Middle frontal gyrus (tissue), 1 donor: ENCODE data around the gene TMEM252.

Source experiments
- DNase-seq: peaks from one replicate; pipeline ENCODE4 v3.0.0-alpha.2; 2015; ENCODE audit warnings: low spot score; ENCODE audit errors: extremely low spot score

Gene TMEM252

GRCh38 chr9:68540712-68541535 lies at the start of gene TMEM252:
TSS of gene TMEM252 (minus strand) at chr9:68540883. CDS start at chr9:68540814, 69 bp downstream.
- DNase-seq: no peak

- no peak for DNase-seq
Observed at GRCh38 chr9:68585034-68585761, 44.5 kb upstream of the TMEM252 start.

- DNase-seq: peak; percentile 82
Observed at GRCh38 chr9:68584189-68585033, 43.7 kb upstream of the TMEM252 start.

- no peak for DNase-seq
Observed at GRCh38 chr9:68581696-68582095, 41.0 kb upstream of the TMEM252 start.

- DNase-seq: no peak
Observed at GRCh38 chr9:68577774-68578591, 37.3 kb upstream of the TMEM252 start.

GRCh38 chr9:68575817-68576216 lies 35.1 kb upstream of the TMEM252 start:
- DNase-seq: no peak

GRCh38 chr9:68574150-68574549 lies 33.5 kb upstream of the TMEM252 start:
- no peak for DNase-seq

- DNase-seq: no peak
Observed at GRCh38 chr9:68567565-68567964, 26.9 kb upstream of the TMEM252 start.

- no peak for DNase-seq
Observed at GRCh38 chr9:68562461-68562860, 21.8 kb upstream of the TMEM252 start.

- no peak for DNase-seq
Observed at GRCh38 chr9:68560071-68560844, 19.6 kb upstream of the TMEM252 start.

GRCh38 chr9:68558545-68558944 lies 17.9 kb upstream of the TMEM252 start:
- no peak for DNase-seq

GRCh38 chr9:68555437-68556150 lies 14.9 kb upstream of the TMEM252 start:
- DNase-seq: no peak

- no peak for DNase-seq
Observed at GRCh38 chr9:68552700-68553476, 12.2 kb upstream of the TMEM252 start.

- no peak for DNase-seq
Observed at GRCh38 chr9:68551191-68551590, 10.5 kb upstream of the TMEM252 start.

- no peak for DNase-seq
Observed at GRCh38 chr9:68548241-68548640, 7.6 kb upstream of the TMEM252 start.

- no peak for DNase-seq
Observed at GRCh38 chr9:68547417-68547816, 6.7 kb upstream of the TMEM252 start.

GRCh38 chr9:68546596-68547390 lies 6.1 kb upstream of the TMEM252 start:
- no peak for DNase-seq
